Cardiac fibroblast (primary cell): ENCODE measurements around the gene KLK14.
A peak's percentile ranks its signal among the peaks of the same experiment; 100 is the strongest.

Experiments
- DNase-seq, 2 donors: peaks; one replicate each; pipeline versions ENCODE4 v3.0.0 to v3.0.0-alpha.2; 2010; ENCODE audit warnings: low read depth in 2 of 2
- H3K4me3 ChIP-seq, 2 donors: replicated peaks in 1 of 2; 1 replicate in 1 of 2; 2 replicates in 1 of 2; pipeline ENCODE4 v1.5.1; 2011; ENCODE audit warnings: low read depth in 2 of 2, low read length in 2 of 2, mild to moderate bottlenecking in 2 of 2, moderate library complexity in 1 of 2
- CTCF ChIP-seq: IDR thresholded peaks from one replicate; pipeline ENCODE4 v1.5.1; 2011; ENCODE audit warnings: low read depth, mild to moderate bottlenecking, low read length, inconsistent platforms

KLK14 gene

GRCh38 chr19:51111606-51112005 is 28.9 kb upstream of the KLK14 start:
- H3K4me3 ChIP-seq: no peak overlapping the region
- TF ChIP-seq CTCF: peak; percentile 39
- DNase-seq: no peak

- no peak for DNase-seq
- TF ChIP-seq CTCF: no peak
- H3K4me3 ChIP-seq: no peak overlapping the region
Measured at GRCh38 chr19:51110666-51110971, 27.9 kb upstream of the KLK14 start.

GRCh38 chr19:51108805-51109146 is 26.1 kb upstream of the KLK14 start:
- TF ChIP-seq CTCF: no peak
- peak overlapping the region; percentile 58 to 71 for H3K4me3 ChIP-seq
- no peak for DNase-seq

- peak; percentile 16 for TF ChIP-seq CTCF
- peak; percentile 99 for DNase-seq
- peak within 1 kb of the TSS; percentile 71 to 86 for H3K4me3 ChIP-seq
Measured at GRCh38 chr19:51108066-51108804, 25.5 kb upstream of the KLK14 start, which contains the start of gene CTU1. TSS of gene CTU1 (minus strand) at chr19:51108409. CDS start at chr19:51104569, 3,840 bp downstream.

- peak; percentile 14 to 54 for DNase-seq
- H3K4me3 ChIP-seq: peak overlapping the region; percentile 71 to 86
- no peak for TF ChIP-seq CTCF
Measured at GRCh38 chr19:51107406-51108065, 24.8 kb upstream of the KLK14 start.

GRCh38 chr19:51103926-51104341 is 21.2 kb upstream of the KLK14 start:
- H3K4me3 ChIP-seq: no peak overlapping the region
- no peak for DNase-seq

More at GRCh38 chr19:51103926-51104341, 21.2 kb upstream of the KLK14 start:
- no peak for TF ChIP-seq CTCF
